NCI-H446 (cell line): Measurements from ENCODE around the gene SDHB.

Experiments
- DNase-seq, 2 experiments: peaks; one replicate each; lab custom pipeline; 2025; lab: John Stamatoyannopoulos, UW

SDHB gene

GRCh38 chr1:16969057-16969611 lies 84.7 kb downstream of the SDHB start:
- no peak for DNase-seq
